Heart left ventricle (tissue), 13 donors: ENCODE results near the gene APOA5.

Source experiments
- CTCF ChIP-seq, 12 donors: fragments of 200-600 bp; sonication (generic) in 4 of 12; IDR thresholded peaks; one replicate each; pipeline versions ENCODE4 v1.5.0 to v1.8.0; 2018 to 2022; ENCODE audit warnings: antibody characterized with exemption in 12 of 12, mild to moderate bottlenecking in 5 of 12
- POLR2A ChIP-seq, 2 donors: fragments of 450-650 bp; IDR thresholded peaks; one replicate each; pipeline ENCODE4 v1.6.1; 2017; ENCODE audit warnings: antibody characterized with exemption in 2 of 2, mild to moderate bottlenecking in 2 of 2, moderate library complexity in 2 of 2
- donor health status: ischemic (EF 13 %, LVEDD 7.1; RV severe dilation, severe dysfunction).
- donor health status: DM: no; HTN: yes; CAD: no.
- donor health status: DM: no; HTN: no; CAD: no.
- donor health status: ischemic (EF 25% LVEDD 6.9; RV normal size, moderate dysfunction).
- donor health status: ischemic (EF 25% LVEDD 5.7; RV mildly dilated, moderate dysfunction).
- donor health status: ischemic (EF 35%, LVEDD 5.7; RV mildly dilated, moderate dysfunction).
- donor health status: nonischemic (EF 11% LVEDD 7.7; RV severe dilation, severe dysfunction).
- donor health status: DM: yes; HTN: yes; CAD: no.
- donor health status: PGD.
- donor health status: ischemic (EF 29% LVEDD 5.4; RV normal size, mild dysfunction).
- donor health status: nonischemic (EF 23%, LVEDD 6.1; RV moderate dilation, normal function).

GRCh38 chr11:116787786-116788486, 3.7 kb downstream of the APOA5 start, which contains the start of gene ZPR1:
- TF ChIP-seq CTCF (IDR thresholded peaks at IDR 0.05) (no peak), POLR2A (IDR thresholded peaks at IDR 0.05) (peak in 1 of 2 donors; percentile 66)
